ENCODE measurements around the gene DSP.

Gene DSP

GRCh38 chr6:7591770-7592169, 50.3 kb downstream of the DSP start:
- no peak for DNase-seq (ENCODE audit: low read depth)

DNA sequence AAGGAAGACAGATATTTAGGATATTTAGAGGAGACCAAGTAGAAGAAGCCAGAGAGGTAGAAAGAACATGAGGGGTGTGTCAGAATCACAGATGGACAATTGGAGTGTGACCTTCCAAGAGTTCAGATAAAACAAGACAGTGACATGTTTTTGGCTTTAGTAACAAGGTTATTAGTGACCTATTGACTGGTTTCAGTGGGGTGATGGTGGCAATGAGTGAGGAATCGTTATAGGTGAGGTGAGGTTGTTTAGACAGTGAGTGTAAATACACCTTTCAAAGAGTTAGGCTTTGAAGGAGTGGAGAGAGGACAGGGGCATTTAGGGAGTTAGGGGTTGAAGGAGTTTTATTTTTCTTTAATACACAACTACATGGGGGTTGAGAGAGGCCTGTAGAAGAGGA, 51.8 kb downstream of the DSP start:
- no peak for DNase-seq (ENCODE audit: low read depth)

- no peak for DNase-seq (ENCODE audit: low read depth)
These were observed 53.2 kb downstream of the DSP start for GRCh38 chr6:7594579-7595125.

DNA sequence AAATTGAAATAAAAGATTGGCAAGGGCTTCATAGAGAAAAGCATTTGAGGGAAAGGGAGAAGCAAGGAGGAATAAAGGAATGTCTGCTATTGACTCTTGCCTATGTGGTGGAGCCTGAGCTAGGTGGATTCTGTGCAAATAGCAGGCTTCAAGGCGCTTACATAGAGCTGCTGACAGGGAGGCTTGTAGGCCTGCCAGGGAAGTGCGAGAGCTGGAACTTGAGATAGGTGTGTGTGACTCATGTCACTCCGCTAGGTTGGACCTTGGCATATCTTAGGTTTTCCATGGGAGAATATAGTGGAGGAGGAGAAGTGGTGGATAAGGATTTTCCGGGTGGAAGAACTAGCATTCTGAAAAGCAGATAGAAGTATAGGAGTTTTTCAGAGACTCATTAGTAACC, 62.5 kb downstream of the DSP start:
- no peak for DNase-seq (ENCODE audit: low read depth)

DNA sequence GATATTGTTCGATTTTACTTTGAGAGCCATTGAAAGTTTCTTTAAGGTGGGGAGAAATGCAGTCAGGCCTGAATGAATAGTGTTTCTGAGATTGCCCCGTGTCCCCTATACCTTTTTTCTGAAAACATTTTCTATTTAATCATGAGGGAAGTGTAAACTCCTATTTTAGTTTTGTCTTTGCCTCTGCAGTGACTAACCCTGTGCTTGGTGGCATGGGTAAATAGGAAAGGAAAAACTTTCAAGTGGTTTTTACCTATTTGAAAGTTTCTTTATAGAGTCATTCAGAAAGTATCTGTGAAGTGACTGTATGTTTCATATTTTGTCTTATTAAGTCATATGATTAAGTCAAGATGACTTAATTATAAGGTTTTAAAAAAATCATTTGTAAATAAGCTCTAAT, 63.0 kb downstream of the DSP start:
- DNase-seq (ENCODE audit: low read depth) = no peak

DNA sequence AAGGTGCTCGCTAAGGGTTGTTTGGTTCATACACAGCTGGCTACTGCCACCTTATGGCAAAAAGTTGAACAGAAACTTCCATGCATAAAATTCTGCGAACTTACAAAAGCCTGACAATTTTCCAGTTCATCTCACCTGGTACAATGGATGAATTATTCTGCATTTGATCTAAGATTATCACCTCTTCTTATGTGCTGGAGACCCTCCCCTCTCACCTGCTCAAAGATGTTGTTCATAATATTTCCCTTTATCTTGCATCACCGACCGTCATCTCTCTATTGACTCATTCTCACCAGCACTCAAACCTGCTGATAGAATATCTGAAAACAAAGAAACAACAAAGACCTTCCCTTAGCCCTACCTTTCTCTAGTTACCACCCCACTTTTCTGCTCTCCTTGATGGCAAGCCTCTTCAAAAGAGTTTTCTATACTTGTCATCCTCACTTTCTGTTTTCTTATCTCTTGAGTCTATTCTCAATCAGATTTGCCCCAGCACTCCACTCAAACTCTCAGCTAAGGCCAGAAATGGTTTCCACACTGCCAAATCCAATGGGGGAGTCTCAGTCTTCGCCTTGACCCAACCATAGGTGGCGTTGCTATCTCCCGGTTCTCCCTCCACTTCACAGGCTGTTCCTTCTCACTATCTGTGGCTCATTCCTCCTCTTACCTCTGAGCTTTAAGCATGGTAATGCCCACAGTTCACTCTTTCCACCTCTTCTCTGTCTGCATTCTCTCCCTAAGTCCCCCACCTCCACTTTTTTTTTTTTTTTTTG, 74.3 kb downstream of the DSP start:
- DNase-seq (ENCODE audit: low read depth) = peak; percentile 45

- DNase-seq (ENCODE audit: low read depth) = peak; percentile 94
These were observed 76.6 kb downstream of the DSP start for GRCh38 chr6:7617801-7618764.

DNA sequence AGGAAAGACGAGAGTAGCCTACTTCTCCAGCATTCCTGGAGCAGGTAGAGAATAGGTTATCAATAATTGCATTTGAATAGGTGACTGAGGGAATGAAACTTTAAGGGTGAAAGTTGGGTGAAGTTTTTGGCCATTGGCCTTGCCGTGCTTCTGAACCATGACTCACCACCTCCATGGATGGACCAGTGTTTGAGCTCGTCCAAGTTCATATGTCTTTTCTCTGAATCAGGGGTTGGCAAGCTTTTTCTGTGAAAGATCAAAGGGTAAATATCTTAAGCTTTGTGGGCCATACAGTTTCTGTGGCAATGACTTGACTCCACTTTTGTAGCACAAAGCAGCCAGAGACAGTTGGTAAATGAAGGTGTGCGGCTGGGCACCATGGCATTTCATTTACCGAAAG, 80.3 kb downstream of the DSP start:
- no peak for DNase-seq (ENCODE audit: low read depth)

DNA sequence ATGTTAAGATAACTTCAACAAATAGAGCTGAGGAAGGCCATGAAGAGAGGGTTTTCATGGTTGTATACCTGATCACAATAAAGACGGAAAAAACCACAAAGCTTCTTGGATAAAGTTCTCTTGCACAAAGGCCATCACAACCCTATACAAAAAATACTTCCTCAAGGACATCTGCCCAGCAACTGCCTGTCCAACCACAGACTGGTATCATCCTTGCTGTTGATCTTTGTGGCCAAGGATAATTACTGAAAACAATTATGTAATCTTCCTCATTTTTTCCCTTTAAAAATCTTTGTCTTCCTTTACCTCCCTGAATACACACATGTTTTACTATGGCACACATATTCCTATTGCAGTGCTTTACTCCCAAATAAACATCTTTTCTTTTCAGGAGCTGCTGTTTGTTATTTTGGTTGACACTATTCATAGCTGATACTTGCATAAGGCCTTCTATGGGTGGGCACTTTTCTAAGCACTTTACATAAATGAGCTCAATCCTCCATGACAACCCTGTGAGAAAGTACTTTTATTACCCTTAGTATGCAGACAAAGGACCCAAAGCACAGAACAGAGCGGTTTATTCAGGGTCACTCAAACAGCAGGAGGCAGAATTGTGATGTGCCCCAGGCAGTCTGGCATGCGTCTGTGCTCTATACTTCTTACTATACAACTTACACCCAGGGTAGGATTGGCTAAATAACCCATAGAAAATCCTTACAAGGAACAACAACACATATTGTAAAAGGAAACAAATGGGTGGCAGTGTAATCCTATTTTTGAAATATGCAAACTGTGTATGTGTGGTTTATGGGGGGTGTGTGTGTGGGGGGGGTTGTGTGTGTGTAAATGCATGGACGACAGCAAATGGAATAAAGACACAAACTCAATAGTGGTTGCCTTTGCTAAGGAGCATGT, 83.6 kb downstream of the DSP start:
- DNase-seq (ENCODE audit: low read depth) = no peak

DNA sequence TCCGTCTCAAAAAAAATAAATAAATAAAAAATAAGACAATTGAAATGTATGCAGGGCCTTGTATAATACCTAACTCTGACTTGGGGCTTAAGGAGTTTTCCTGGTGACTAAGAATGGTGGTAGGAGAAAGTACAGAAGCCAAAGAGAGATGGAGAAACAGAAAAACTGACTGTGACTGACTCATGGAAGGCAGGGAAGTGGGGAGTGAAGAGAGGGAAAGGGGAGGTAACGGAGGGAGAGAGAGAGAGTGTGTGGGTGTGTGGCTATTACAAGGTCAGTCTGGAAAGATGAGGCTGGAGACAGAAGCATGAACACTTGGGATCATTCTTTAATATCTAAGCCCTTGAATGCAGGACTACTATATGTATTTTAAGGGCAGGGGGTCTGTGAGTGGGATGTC, 87.0 kb downstream of the DSP start:
- DNase-seq (ENCODE audit: low read depth) = peak; percentile 71

DNA sequence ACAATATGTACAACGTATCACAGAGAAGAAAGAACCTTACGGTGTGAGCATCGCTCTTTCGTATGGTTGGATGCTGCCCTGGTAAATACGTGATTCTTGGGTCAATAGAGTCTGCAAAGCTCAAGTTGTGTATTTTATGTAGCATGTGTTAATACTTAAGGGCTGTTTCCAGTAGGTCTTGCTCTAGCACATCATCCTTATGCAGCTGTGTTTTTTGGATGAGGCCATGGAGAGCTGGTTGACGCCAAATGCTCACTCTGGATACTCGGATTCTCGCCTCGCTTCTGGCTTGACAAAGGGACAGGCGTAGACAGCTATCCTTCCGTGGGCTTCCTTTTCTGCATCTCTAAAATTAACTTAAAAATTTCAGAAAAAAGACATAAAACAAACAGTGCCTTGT, 87.4 kb downstream of the DSP start:
- DNase-seq (ENCODE audit: low read depth) = no peak

- no peak for DNase-seq (ENCODE audit: low read depth)
These were observed 87.8 kb downstream of the DSP start for GRCh38 chr6:7629321-7629720.

- DNase-seq (ENCODE audit: low read depth) = no peak
These were observed 89.3 kb downstream of the DSP start for GRCh38 chr6:7630792-7631191.

GRCh38 chr6:7631466-7631865, 90.0 kb downstream of the DSP start:
- no peak for DNase-seq (ENCODE audit: low read depth)

GRCh38 chr6:7632501-7633290, 91.2 kb downstream of the DSP start:
- no peak for DNase-seq (ENCODE audit: low read depth)

- DNase-seq (ENCODE audit: low read depth) = no peak
These were observed 91.9 kb downstream of the DSP start for GRCh38 chr6:7633361-7633760.

GRCh38 chr6:7636151-7636550, 94.7 kb downstream of the DSP start:
- no peak for DNase-seq (ENCODE audit: low read depth)
